T-helper 2 cell treated with Interferon-gamma antibody and Interleukin-4, amounts not matched to agents 5 μg/mL and 100 μg/mL, for 36 hours (primary cell): ENCODE measurements around the gene SLC50A1.
A peak's percentile ranks its signal among the peaks of the same experiment; 100 is the strongest.

Experiments used
- DNase-seq: peaks from one replicate; pipeline ENCODE4 v3.0.0; 2021; ENCODE audit warnings: low spot score
- H3K27ac Mint-ChIP-seq: one replicate; pipeline ENCODE4 v1.8.0; 2021; ENCODE audit warnings: mild to moderate bottlenecking, mixed read lengths
- H3K27me3 Mint-ChIP-seq: one replicate; pipeline ENCODE4 v1.8.0; 2021; ENCODE audit warnings: low read depth, mixed read lengths
- H3K36me3 Mint-ChIP-seq: one replicate; pipeline ENCODE4 v1.8.0; 2021; ENCODE audit warnings: low read depth, mixed read lengths
- H3K4me1 Mint-ChIP-seq: one replicate; pipeline ENCODE4 v1.8.0; 2021; ENCODE audit warnings: low read depth, mixed read lengths
- H3K4me3 Mint-ChIP-seq: one replicate; pipeline ENCODE4 v1.8.0; 2022; ENCODE audit warnings: mild to moderate bottlenecking, moderate library complexity, mixed read lengths
- H3K9me3 Mint-ChIP-seq: one replicate; pipeline ENCODE4 v1.8.0; 2021; ENCODE audit warnings: mixed read lengths

SLC50A1 gene

DNA sequence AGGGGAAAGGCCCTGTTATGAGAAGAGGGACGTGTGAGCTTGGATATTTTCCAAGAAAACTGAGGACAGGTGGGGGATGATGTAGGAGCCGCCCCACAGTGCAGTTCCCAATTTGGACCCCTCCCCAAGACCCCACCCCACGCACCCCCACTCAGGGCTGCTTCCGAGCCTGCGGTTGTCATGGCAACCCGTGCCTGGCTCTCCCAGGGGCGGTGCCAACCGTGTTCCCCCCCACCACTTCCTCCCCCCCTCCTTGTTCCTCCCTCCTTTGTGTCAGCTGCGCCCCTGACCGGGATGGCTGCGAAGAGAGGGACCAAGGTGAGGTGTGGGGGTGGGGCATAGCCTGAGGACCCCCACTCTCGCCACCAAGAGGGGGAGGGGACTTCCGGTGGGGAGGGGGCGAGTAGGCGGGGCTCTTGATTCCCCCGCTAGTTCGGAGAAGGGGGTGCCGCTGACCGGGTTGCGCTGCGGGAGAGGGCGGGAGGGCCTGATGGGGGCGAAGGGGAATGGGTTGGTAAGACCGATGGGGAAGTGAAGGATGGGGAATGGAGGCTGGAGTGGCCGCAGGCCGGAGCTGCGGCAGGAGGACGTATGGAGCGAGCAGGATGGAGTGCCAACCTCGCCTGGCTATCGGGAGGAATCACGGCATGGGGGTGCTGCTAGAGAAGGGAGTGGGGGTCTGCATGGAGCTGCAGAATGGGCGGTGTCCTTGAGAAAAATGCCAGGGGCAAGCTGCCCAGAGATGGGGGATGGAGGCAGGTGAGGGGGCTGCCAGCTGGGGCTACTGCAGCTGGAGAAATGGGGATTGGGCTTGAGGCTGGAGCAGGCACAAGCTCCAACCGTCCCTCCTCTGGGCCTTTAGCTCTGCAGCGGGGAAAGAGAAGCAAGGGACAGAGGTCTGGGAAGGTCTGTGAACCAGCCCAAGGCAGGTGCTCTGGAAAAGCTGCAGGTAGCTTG is 39.0 kb downstream of the SLC50A1 start:
- Mint-ChIP-seq H3K4me3 (peak overlapping the region; percentile 95), H3K36me3 (peaks cover 43% of the 10 kb centered on the region), H3K9me3 (no peaks in the 10 kb centered on the region), H3K27ac (peak overlapping the region; percentile 98), H3K4me1 (peaks cover 49% of the 10 kb centered on the region), H3K27me3 (no peaks in the 10 kb centered on the region)
- DNase-seq, result no peak

GRCh38 chr1:155175281-155175926 is 39.8 kb downstream of the SLC50A1 start:
- peak overlapping the region; percentile 80 for H3K27ac Mint-ChIP-seq
- no peaks in the 10 kb centered on the region for H3K9me3 Mint-ChIP-seq
- H3K27me3 Mint-ChIP-seq, result no peaks in the 10 kb centered on the region
- H3K36me3 Mint-ChIP-seq, result peaks cover 42% of the 10 kb centered on the region
- H3K4me1 Mint-ChIP-seq, result peaks cover 48% of the 10 kb centered on the region
- no peak for DNase-seq
- H3K4me3 Mint-ChIP-seq, result peak overlapping the region; percentile 95

- H3K4me3 Mint-ChIP-seq, result peak overlapping the region; percentile 95
- peaks cover 47% of the 10 kb centered on the region for H3K4me1 Mint-ChIP-seq
- peak overlapping the region; percentile 47 for H3K27ac Mint-ChIP-seq
- H3K9me3 Mint-ChIP-seq, result no peaks in the 10 kb centered on the region
- DNase-seq, result no peak
- H3K27me3 Mint-ChIP-seq, result no peaks in the 10 kb centered on the region
- H3K36me3 Mint-ChIP-seq, result peaks cover 41% of the 10 kb centered on the region
Measured at GRCh38 chr1:155175927-155176371, 40.3 kb downstream of the SLC50A1 start.

- Mint-ChIP-seq H3K36me3 (peaks cover 42% of the 10 kb centered on the region), H3K27ac (peak overlapping the region; percentile 44), H3K27me3 (no peaks in the 10 kb centered on the region), H3K9me3 (no peaks in the 10 kb centered on the region), H3K4me3 (peak overlapping the region; percentile 95), H3K4me1 (peaks cover 45% of the 10 kb centered on the region)
- peak; percentile 74 for DNase-seq
Measured at GRCh38 chr1:155176544-155177071, 41.0 kb downstream of the SLC50A1 start.

DNA sequence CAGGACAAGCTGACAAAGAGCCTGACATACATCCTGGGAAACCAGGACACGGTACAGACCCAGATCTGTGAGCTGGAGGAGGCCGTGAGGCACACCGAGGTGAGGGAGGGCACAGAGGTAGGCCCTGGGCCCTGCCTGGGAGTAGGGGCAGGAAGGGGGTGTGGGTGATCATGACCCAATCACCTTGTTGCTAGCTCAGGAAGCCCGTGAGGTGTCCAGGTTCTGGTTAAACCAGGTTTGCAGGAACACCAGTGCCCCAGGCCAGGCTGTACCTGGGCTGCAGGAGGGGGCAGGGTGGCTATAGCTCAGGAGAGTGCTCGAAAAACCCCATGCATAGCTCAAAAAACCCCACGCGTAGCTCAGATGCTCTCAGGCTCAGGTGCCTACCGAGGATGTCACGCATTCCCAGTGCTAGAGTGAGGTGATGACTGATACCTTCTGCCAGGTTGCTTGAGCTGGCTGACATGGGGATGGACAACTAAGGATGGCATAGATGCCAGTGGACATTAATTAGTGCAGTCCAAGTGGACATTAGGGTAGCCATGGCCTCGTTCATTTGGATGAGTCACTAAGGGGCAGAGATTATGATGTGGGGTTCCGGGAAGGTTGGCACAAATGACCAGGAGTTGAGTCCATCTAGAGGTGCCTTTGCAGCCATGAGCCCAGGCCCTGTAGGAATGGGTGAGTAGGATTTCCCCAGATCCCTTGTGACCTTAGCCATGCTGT is 41.7 kb downstream of the SLC50A1 start:
- no peak overlapping the region for H3K4me3 Mint-ChIP-seq
- H3K27ac Mint-ChIP-seq, result no peak overlapping the region
- peaks cover 40% of the 10 kb centered on the region for H3K36me3 Mint-ChIP-seq
- peaks cover 39% of the 10 kb centered on the region for H3K4me1 Mint-ChIP-seq
- H3K9me3 Mint-ChIP-seq, result no peaks in the 10 kb centered on the region
- H3K27me3 Mint-ChIP-seq, result no peaks in the 10 kb centered on the region
- DNase-seq, result no peak

- H3K36me3 Mint-ChIP-seq, result peaks cover 39% of the 10 kb centered on the region
- peaks cover 37% of the 10 kb centered on the region for H3K4me1 Mint-ChIP-seq
Measured at GRCh38 chr1:155177918-155178281, 42.2 kb downstream of the SLC50A1 start.

DNA sequence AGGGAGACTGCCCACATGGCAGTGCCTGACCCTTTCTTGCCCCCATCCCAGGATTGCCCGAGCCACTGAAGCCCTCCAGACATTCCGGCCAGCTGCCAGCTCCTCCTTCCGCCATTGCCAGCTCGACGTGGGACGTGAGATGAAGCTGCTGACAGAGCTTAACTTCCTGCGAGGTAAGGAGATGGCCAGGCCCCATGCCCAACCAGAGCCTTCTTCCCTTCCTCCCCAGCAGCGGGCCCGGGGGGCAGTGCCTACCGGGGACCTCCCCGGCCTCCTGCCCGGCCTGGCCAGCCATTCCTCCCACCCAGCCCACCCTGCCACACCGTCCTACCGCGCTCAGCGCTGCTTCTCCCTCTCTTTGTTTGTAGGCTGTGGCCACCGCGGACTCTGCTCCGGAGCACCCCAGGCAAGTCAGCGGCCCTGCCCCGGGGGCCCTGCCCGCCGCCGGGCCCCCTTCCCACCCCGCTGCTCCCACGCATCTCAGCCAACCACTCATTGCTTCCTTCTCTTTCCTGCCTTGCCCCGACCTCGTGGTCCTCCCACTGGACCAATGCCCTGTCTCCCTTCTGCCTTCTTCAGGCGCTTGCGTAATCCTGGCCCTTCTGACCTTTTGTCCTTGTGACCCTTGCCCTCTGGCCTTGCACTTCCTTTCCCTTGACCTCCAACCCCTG is 42.9 kb downstream of the SLC50A1 start:
- no peak for DNase-seq
- Mint-ChIP-seq H3K27me3 (no peaks in the 10 kb centered on the region), H3K36me3 (peaks cover 37% of the 10 kb centered on the region), H3K4me1 (peaks cover 31% of the 10 kb centered on the region), H3K9me3 (no peaks in the 10 kb centered on the region), H3K27ac (peak overlapping the region; percentile 3), H3K4me3 (no peak overlapping the region)

More at GRCh38 chr1:155177918-155178281, 42.2 kb downstream of the SLC50A1 start:
- Mint-ChIP-seq H3K27me3 (no peaks in the 10 kb centered on the region), H3K4me3 (no peak overlapping the region), H3K27ac (no peak overlapping the region), H3K9me3 (no peaks in the 10 kb centered on the region)
- no peak for DNase-seq

- H3K4me1 Mint-ChIP-seq, result peaks cover 26% of the 10 kb centered on the region
- DNase-seq, result no peak
Measured at GRCh38 chr1:155179112-155180031, 43.7 kb downstream of the SLC50A1 start.

GRCh38 chr1:155181371-155182051 is 45.9 kb downstream of the SLC50A1 start:
- Mint-ChIP-seq H3K36me3 (peaks cover 36% of the 10 kb centered on the region), H3K27ac (no peak overlapping the region), H3K27me3 (no peaks in the 10 kb centered on the region), H3K9me3 (no peaks in the 10 kb centered on the region), H3K4me3 (no peak overlapping the region), H3K4me1 (peaks cover 12% of the 10 kb centered on the region)
- DNase-seq, result no peak

More at GRCh38 chr1:155179112-155180031, 43.7 kb downstream of the SLC50A1 start:
- no peak overlapping the region for H3K4me3 Mint-ChIP-seq
- peaks cover 37% of the 10 kb centered on the region for H3K36me3 Mint-ChIP-seq
- no peaks in the 10 kb centered on the region for H3K9me3 Mint-ChIP-seq
- peak overlapping the region; percentile 3 for H3K27ac Mint-ChIP-seq
- no peaks in the 10 kb centered on the region for H3K27me3 Mint-ChIP-seq

DNA sequence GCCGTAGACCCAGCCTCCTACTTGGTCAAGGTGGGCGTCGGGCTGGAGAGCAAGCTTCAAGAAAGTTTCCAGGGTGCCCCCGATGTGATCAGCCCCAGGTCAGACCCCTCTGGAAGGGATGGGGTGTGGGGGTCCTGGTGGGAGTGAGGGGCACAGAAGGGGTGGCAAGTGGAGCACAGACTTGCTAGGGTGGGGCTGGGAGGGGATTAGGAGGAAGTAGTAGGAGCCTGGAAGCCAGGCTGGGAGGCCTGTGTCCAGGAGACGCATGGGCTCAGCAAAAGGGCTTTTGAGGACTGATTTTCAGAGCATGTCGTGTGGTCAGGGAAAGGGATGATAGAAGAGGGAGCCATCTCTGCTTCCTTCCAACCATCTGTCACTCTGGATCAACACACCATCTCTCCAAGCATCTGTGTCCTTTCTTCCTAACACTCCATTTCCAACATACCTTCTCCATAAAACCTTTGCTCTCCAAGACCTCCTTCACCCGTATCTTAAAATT is 46.4 kb downstream of the SLC50A1 start:
- no peak overlapping the region for H3K4me3 Mint-ChIP-seq
- H3K27me3 Mint-ChIP-seq, result no peaks in the 10 kb centered on the region
- H3K9me3 Mint-ChIP-seq, result no peaks in the 10 kb centered on the region
- H3K27ac Mint-ChIP-seq, result no peak overlapping the region
- H3K4me1 Mint-ChIP-seq, result peaks cover 7% of the 10 kb centered on the region
- no peak for DNase-seq
- H3K36me3 Mint-ChIP-seq, result peaks cover 31% of the 10 kb centered on the region

DNA sequence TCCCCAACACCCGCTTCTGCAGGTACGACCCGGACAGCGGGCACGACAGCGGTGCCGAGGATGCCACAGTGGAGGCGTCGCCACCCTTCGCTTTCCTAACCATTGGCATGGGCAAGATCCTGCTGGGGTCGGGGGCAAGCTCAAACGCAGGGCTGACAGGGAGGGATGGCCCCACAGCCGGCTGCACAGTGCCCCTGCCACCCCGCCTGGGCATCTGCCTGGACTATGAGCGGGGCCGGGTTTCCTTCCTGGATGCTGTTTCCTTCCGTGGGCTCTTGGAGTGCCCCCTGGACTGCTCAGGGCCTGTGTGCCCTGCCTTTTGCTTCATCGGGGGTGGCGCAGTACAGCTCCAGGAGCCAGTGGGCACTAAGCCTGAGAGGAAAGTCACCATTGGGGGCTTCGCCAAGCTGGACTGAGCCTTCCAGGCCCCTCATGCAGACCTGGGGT is 48.1 kb downstream of the SLC50A1 start:
- Mint-ChIP-seq H3K27ac (no peak overlapping the region), H3K9me3 (no peaks in the 10 kb centered on the region), H3K4me1 (peaks cover 10% of the 10 kb centered on the region), H3K27me3 (no peaks in the 10 kb centered on the region), H3K4me3 (no peak overlapping the region), H3K36me3 (peaks cover 25% of the 10 kb centered on the region)
- DNase-seq, result no peak

DNA sequence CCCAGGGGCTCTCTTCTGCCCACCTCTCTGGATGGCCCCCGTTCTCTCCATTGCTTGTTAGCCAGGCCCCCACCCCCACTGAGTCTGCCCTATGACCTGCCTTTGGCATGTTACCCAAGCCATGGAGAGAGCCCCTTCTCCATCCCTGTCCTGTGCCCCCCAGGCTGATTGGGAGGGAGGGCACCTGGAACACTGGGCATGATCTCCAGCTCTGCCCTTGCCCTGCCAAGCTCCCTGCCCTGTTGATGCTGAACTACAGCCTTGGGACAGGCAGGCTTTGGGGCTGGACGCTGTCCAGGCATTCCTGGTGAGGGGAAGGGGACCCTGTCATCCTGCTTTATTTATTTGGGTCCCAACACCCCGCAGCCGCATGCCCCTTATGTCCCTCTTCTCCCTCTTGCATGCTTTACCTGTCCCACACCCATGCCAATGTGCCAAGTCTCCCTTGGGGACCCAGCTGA is 48.7 kb downstream of the SLC50A1 start:
- Mint-ChIP-seq H3K4me1 (peaks cover 10% of the 10 kb centered on the region), H3K27me3 (no peaks in the 10 kb centered on the region), H3K4me3 (no peak overlapping the region), H3K9me3 (no peaks in the 10 kb centered on the region), H3K36me3 (peaks cover 21% of the 10 kb centered on the region), H3K27ac (no peak overlapping the region)
- no peak for DNase-seq
